Adipocyte (in vitro differentiated cells): ENCODE data around the gene GRK4.

ENCODE experiments used
- DNase-seq: peaks from one replicate; pipeline ENCODE4 v3.0.0-alpha.2; 2015; ENCODE audit warnings: low read depth
- H3K27me3 ChIP-seq: replicated peaks from 2 replicates; pipeline ENCODE4 v1.7.0; 2013; ENCODE audit warnings: mild to moderate bottlenecking, low read length, moderate library complexity; ENCODE audit not compliant: control insufficient read depth, insufficient read depth
- H3K36me3 ChIP-seq: 2 replicates; pipeline ENCODE4 v1.7.0; 2013; ENCODE audit warnings: low read length, mild to moderate bottlenecking, moderate library complexity; ENCODE audit not compliant: control insufficient read depth, insufficient read depth, severe bottlenecking
- H3K4me1 ChIP-seq: 2 replicates; pipeline ENCODE4 v1.7.0; 2013; ENCODE audit warnings: mild to moderate bottlenecking, low read length, moderate library complexity; ENCODE audit not compliant: control insufficient read depth, insufficient read depth
- H3K4me3 ChIP-seq: 2 replicates; pipeline ENCODE4 v1.7.0; 2013; ENCODE audit warnings: mild to moderate bottlenecking, low read length, moderate library complexity
- H3K9ac ChIP-seq: 2 replicates; pipeline ENCODE4 v1.7.0; 2013; ENCODE audit warnings: mild to moderate bottlenecking, low read length, moderate library complexity
- H3K9me3 ChIP-seq: 2 replicates; pipeline ENCODE4 v1.7.0; 2013; ENCODE audit warnings: mild to moderate bottlenecking, low read length, moderate library complexity; ENCODE audit not compliant: control insufficient read depth

GRK4 gene

GRCh38 chr4:3010998-3011397 lies 47.6 kb downstream of the GRK4 start:
- peak overlapping the region; percentile 66 for H3K4me3 ChIP-seq

DNA sequence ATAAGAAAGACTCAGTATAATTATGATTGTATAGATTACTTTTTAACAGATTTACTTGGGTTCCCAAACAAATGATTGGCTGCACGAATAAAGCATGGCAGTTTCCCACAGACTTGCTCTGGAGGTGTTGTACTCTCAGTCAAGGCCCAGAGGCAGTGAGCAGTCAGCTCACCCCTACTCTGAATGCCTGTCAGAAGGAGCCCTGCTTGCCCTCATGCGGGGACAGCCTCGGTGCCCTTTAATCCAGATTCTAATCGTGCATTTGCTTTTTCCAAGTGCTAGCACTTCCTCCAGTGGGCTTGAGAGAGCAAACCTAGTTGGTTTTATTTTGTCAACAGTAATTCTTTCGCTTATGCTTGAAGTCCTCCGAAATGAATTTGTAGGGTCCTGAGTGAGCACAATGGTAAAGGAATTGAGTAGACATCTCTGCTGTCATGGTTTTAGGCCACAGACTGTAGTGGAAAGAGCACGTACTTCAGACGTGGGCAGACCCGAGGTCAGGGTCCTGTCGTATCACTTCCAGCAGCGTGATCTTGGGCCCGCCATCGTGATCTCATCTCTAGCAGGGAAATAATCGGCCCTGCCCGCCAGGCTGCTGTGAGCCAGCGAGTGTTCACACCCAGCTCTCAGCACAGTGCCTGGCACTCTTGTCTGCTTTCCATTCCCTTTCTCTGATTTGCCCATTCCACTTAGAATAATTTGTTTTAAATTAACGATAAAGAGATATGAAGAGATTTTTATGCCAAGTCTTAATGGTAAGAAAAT lies 48.3 kb downstream of the GRK4 start:
- Histone ChIP-seq H3K4me1 (peaks cover 24% of the 10 kb centered on the region), H3K4me3 (no peak overlapping the region), H3K9me3 (no peaks in the 10 kb centered on the region), H3K36me3 (no peaks in the 10 kb centered on the region), H3K27me3 (no peaks in the 10 kb centered on the region), H3K9ac (peak overlapping the region; percentile 27)
- DNase-seq = no peak

More at GRCh38 chr4:3010998-3011397, 47.6 kb downstream of the GRK4 start:
- Histone ChIP-seq H3K9ac (peak overlapping the region; percentile 70), H3K27me3 (no peaks in the 10 kb centered on the region), H3K4me1 (peaks cover 24% of the 10 kb centered on the region), H3K9me3 (no peaks in the 10 kb centered on the region), H3K36me3 (no peaks in the 10 kb centered on the region)
- DNase-seq = peak; percentile 95

- Histone ChIP-seq H3K4me3 (no peak overlapping the region), H3K9ac (no peak overlapping the region), H3K27me3 (no peaks in the 10 kb centered on the region)
Observed at GRCh38 chr4:3013323-3013722, 50.0 kb downstream of the GRK4 start.

DNA sequence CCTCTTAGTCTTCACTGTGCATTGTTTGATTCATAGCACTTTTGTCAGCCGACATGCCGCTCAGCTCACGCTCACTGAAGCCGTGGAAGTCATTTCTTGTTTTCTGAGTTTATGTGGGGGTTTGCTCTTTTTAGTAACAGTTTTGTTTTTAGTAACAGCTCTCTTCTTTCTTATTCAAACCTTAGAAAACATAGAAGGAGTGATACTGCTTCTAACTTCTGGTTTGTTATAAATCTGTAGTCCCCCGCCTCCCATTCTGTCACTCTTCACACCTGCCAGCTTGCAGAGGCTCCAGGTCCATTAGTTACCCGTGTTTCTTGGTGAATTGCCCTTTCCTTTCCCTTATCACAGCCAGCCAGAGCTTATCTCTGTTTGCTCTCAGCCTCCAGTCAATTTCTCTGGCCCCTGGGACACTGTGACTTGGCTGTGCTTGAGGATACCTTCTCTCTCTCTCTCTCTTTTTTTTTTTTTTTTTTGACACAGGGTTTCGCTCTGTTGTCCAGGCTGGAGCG lies 50.5 kb downstream of the GRK4 start:
- H3K4me1 ChIP-seq = peaks cover 24% of the 10 kb centered on the region
- no peaks in the 10 kb centered on the region for H3K36me3 ChIP-seq
- no peaks in the 10 kb centered on the region for H3K9me3 ChIP-seq
- no peak for DNase-seq
- H3K4me3 ChIP-seq = no peak overlapping the region
- H3K27me3 ChIP-seq = no peaks in the 10 kb centered on the region
- no peak overlapping the region for H3K9ac ChIP-seq

More at GRCh38 chr4:3013323-3013722, 50.0 kb downstream of the GRK4 start:
- no peak for DNase-seq
- Histone ChIP-seq H3K4me1 (peaks cover 24% of the 10 kb centered on the region), H3K9me3 (no peaks in the 10 kb centered on the region), H3K36me3 (no peaks in the 10 kb centered on the region)

GRCh38 chr4:3016961-3017360 lies 53.6 kb downstream of the GRK4 start:
- Histone ChIP-seq H3K4me3 (no peak overlapping the region), H3K9ac (no peak overlapping the region), H3K4me1 (no peaks in the 10 kb centered on the region), H3K36me3 (no peaks in the 10 kb centered on the region), H3K9me3 (no peaks in the 10 kb centered on the region), H3K27me3 (no peaks in the 10 kb centered on the region)
- no peak for DNase-seq

- Histone ChIP-seq H3K4me1 (no peaks in the 10 kb centered on the region), H3K4me3 (no peak overlapping the region), H3K9ac (no peak overlapping the region), H3K27me3 (no peaks in the 10 kb centered on the region), H3K9me3 (no peaks in the 10 kb centered on the region), H3K36me3 (no peaks in the 10 kb centered on the region)
- no peak for DNase-seq
Observed at GRCh38 chr4:3017504-3017903, 54.1 kb downstream of the GRK4 start.

GRCh38 chr4:3019145-3019846 lies 55.9 kb downstream of the GRK4 start:
- Histone ChIP-seq H3K4me1 (no peaks in the 10 kb centered on the region), H3K36me3 (no peaks in the 10 kb centered on the region), H3K4me3 (no peak overlapping the region), H3K27me3 (no peaks in the 10 kb centered on the region), H3K9ac (no peak overlapping the region), H3K9me3 (peaks cover 6% of the 10 kb centered on the region)
- DNase-seq = no peak

- Histone ChIP-seq H3K9ac (no peak overlapping the region), H3K4me1 (no peaks in the 10 kb centered on the region), H3K36me3 (no peaks in the 10 kb centered on the region), H3K4me3 (no peak overlapping the region), H3K27me3 (no peaks in the 10 kb centered on the region), H3K9me3 (peaks cover 6% of the 10 kb centered on the region)
- DNase-seq = no peak
Observed at GRCh38 chr4:3021127-3021526, 57.8 kb downstream of the GRK4 start.

GRCh38 chr4:3021627-3022026 lies 58.3 kb downstream of the GRK4 start:
- no peak overlapping the region for H3K4me3 ChIP-seq
- H3K9ac ChIP-seq = no peak overlapping the region
- no peaks in the 10 kb centered on the region for H3K36me3 ChIP-seq
- no peaks in the 10 kb centered on the region for H3K4me1 ChIP-seq
- H3K27me3 ChIP-seq = no peaks in the 10 kb centered on the region
- H3K9me3 ChIP-seq = peaks cover 6% of the 10 kb centered on the region
- no peak for DNase-seq

DNA sequence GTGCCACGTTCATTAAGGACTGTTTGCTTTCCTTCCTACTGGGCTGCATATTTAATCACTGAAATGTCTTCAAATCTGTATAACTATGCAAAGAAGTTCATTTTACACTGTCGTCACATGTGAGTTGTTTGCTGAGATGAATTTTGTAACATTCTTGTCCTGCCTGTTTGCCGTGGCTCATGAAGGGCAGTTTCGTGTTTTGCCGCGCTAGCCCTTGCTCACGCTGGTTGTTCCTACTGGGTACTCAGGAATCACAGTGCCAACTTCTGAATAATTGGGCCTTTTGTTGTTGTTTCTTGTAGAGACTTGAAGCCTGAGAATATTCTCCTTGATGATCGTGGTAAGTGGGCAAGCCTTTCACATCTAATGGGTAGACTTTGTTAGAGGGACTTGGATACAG lies 58.7 kb downstream of the GRK4 start:
- Histone ChIP-seq H3K9me3 (peaks cover 6% of the 10 kb centered on the region), H3K27me3 (no peaks in the 10 kb centered on the region), H3K4me3 (no peak overlapping the region), H3K9ac (no peak overlapping the region), H3K4me1 (no peaks in the 10 kb centered on the region), H3K36me3 (no peaks in the 10 kb centered on the region)
- no peak for DNase-seq

DNA sequence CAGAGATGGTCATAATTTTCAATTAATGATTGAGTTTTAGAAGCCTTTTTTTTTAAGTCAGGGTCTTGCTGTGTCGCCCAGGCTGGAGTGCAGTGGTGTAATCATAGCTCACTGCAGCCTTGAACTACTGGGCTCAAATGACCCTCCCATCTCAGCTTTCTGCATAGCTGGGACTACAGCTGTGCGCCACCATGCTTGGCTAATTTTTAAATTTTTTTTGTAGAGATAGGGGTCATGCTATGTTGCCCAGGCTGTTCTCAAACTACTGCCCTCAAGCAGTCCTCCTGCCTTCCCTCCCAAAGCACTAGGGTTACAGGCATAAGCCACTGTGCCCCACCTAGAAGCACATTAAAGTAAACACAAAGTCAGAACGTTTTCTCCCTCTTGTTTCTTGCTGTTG lies 59.3 kb downstream of the GRK4 start:
- DNase-seq = no peak
- Histone ChIP-seq H3K36me3 (no peaks in the 10 kb centered on the region), H3K9me3 (peaks cover 6% of the 10 kb centered on the region), H3K27me3 (no peaks in the 10 kb centered on the region), H3K4me1 (no peaks in the 10 kb centered on the region), H3K4me3 (no peak overlapping the region), H3K9ac (no peak overlapping the region)
